Nucleus accumbens (tissue), 56 donors: Measurements from ENCODE around the gene OR4D10.

Experiments
- DNase-seq, 56 donors: peaks; one replicate each; lab custom pipeline; 2025; lab: John Stamatoyannopoulos, UW

OR4D10 gene

DNA sequence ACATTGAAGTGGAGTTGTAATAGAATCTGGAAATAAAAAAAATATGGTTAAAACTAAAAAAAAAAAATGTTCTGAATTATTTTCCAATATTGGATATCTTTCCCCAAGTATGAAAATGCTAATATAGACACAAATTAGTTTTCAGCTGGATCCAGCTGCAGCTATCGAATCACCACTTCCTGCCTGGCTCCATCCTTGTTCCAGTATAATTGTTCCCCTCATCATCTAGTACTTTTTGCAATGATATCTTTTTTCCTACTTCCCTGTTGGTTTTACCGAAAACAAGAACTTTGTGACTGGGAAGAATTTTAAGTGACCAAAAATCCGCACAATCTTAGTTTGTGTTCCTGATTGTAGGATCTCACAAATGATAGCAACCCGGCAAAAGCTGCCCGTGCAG lies 47.6 kb downstream of the OR4D10 start:
- no peak for DNase-seq

DNA sequence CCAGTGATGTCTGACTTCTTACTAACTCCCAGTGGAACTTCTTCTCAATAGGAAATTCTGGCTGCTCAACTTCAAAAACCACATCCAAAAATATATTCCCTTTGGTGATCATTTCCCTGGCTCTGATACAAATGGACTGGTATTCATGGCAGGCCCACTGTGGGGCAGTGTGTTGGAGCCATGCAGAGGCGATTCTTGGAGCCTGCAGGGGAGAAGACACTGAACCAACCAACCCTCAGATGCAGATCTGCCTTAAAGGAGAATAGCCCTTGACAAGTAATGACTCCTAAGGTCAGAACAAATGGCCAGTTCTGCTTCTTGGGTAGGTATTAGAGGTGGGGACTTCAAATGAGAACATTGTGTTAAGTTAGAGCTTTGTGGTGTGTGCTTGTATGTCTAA lies 50.4 kb downstream of the OR4D10 start:
- DNase-seq = no peak

- DNase-seq = no peak
These were observed 55.6 kb downstream of the OR4D10 start for GRCh38 chr11:59528711-59529110.
